AG09319 (cell line): ENCODE results near the gene SLC26A8.
A peak's percentile ranks its signal among the peaks of the same experiment; 100 is the strongest.

Experiments
- DNase-seq: peaks from one replicate; pipeline ENCODE4 v3.0.0-alpha.2; 2010; ENCODE audit warnings: low read depth; ENCODE audit errors: extremely low read depth
- CTCF ChIP-seq: IDR thresholded peaks from 2 replicates; pipeline ENCODE4 v1.5.1; 2011; ENCODE audit warnings: low read depth, mild to moderate bottlenecking, inconsistent platforms, low read length, moderate library complexity

SLC26A8 gene

GRCh38 chr6:35960187-35960586, 64.3 kb downstream of the SLC26A8 start:
- no peak for TF ChIP-seq CTCF
- no peak for DNase-seq

- TF ChIP-seq CTCF: no peak; the same call in none of the 2 replicates
- DNase-seq: no peak
Observed at GRCh38 chr6:35955970-35956369, 68.5 kb downstream of the SLC26A8 start.

- TF ChIP-seq CTCF: no peak
- no peak for DNase-seq
Observed at GRCh38 chr6:35955521-35955920, 68.9 kb downstream of the SLC26A8 start.

- TF ChIP-seq CTCF: no peak
- DNase-seq: no peak
Observed at GRCh38 chr6:35955071-35955470, 69.4 kb downstream of the SLC26A8 start.

GRCh38 chr6:35954333-35954732, 70.1 kb downstream of the SLC26A8 start:
- no peak for TF ChIP-seq CTCF
- no peak for DNase-seq

GRCh38 chr6:35948725-35949124, 75.7 kb downstream of the SLC26A8 start:
- TF ChIP-seq CTCF: peak; percentile 26

GRCh38 chr6:35945650-35946025, 78.8 kb downstream of the SLC26A8 start:
- no peak for DNase-seq
- no peak for TF ChIP-seq CTCF

More at GRCh38 chr6:35948725-35949124, 75.7 kb downstream of the SLC26A8 start:
- DNase-seq: no peak
